Measurements from ENCODE around the gene PKD1L1. TPM values are rescaled to one million over a fixed set of nuclear protein-coding genes. Genes with fewer than 3 reads are reported as not detected.

The PKD1L1 gene
- total RNA-seq, 1 experiment from 2014 or later: not detected

DNA sequence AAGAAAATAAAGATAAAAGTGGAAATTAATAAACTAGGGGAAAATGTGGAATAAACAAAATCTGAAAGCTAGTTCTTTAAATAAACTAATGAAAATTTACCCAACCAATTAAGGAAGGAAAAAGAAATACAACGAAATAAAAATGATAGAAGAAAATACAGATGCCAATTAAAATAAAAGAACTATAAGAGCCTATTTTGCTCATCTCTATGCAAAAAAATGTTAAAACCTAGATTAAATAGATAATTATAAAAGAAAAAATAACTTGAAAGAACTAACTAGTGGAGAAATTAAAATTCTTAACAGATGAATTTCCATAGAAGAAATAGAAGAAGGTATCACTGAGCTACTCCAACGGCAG lies 32.7 kb downstream of the PKD1L1 start:
- no peaks in the 10 kb centered on the region for H3K4me1 Mint-ChIP-seq (ENCODE audit: insufficient read depth, unreplicated experiment)
- no peaks in the 10 kb centered on the region for H3K36me3 Mint-ChIP-seq (ENCODE audit: insufficient read depth, unreplicated experiment)
- BruUV-seq (replicated peaks): no TSS peak
- no peak for DNase-seq (ENCODE audit: unreplicated experiment)
- CTCF ChIA-PET: interaction anchor here (0.7 kb wide), 1 partner anchor 29 kb away, joined by 3 read pairs; no protein-coding TSS in a partner anchor
- POLR2A ChIA-PET: interaction anchor here (0.6 kb wide), 1 partner anchor 91 kb away, joined by 3 read pairs; no protein-coding TSS in a partner anchor
- H3K27ac Mint-ChIP-seq (ENCODE audit: low read depth, unreplicated experiment): no peak overlapping the region
- intact Hi-C loops (cut with micrococcal nuclease): no loop called here
- H3K27me3 Mint-ChIP-seq (ENCODE audit: insufficient read depth, unreplicated experiment): peaks cover 94% of the 10 kb centered on the region
- H3K9me3 Mint-ChIP-seq (ENCODE audit: unreplicated experiment): no peaks in the 10 kb centered on the region
- TF ChIP-seq, protein P1, sequence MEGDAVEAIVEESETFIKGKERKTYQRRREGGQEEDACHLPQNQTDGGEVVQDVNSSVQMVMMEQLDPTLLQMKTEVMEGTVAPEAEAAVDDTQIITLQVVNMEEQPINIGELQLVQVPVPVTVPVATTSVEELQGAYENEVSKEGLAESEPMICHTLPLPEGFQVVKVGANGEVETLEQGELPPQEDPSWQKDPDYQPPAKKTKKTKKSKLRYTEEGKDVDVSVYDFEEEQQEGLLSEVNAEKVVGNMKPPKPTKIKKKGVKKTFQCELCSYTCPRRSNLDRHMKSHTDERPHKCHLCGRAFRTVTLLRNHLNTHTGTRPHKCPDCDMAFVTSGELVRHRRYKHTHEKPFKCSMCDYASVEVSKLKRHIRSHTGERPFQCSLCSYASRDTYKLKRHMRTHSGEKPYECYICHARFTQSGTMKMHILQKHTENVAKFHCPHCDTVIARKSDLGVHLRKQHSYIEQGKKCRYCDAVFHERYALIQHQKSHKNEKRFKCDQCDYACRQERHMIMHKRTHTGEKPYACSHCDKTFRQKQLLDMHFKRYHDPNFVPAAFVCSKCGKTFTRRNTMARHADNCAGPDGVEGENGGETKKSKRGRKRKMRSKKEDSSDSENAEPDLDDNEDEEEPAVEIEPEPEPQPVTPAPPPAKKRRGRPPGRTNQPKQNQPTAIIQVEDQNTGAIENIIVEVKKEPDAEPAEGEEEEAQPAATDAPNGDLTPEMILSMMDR (IDR thresholded peaks at IDR 0.05; ENCODE audit: unreplicated experiment): no peak
- no peak overlapping the region for H3K4me3 Mint-ChIP-seq (ENCODE audit: unreplicated experiment)

DNA sequence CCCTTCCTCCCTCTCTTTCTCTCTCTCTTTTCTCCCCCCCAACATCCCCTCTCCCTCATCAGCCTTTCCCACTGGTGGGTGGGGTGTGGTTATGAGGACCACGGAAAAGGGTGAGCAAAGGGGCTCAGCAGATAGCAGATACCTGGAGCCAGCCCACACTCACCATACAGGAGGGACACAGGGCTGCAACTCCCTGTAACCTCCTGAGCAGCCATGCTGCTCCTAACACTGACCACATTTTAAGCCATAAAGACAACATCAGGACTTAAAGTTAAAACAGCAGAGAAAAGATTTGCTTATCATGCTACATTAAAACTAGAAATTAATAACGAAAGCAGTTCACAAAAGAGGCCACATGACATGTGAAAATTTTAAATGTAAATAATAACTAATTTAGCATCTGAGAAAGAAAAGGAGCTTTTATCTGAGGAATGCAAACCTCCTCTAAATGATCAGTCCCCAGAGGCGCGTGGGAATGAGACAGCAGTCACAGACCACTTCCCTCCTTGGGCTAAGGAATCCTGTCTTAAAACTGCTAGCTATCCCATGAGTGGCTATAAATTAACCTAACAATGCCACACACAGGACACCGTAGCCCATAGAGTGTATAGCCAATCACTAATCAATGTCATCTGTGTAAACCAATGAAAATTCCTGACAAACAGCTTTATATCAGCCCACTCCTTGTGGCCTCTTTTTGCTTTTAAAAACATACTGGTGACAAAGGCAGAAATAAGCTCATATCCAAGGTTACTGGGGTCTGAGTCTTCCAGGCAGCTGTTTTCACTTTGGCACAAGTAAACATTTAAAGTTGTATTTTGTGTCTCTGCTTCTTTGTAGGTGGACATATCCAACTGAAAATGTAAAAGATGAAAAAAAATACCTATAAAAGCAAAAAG lies 33.3 kb downstream of the PKD1L1 start:
- no TSS peak for BruUV-seq (replicated peaks)
- POLR2A ChIA-PET: interaction anchor here (0.6 kb wide), 2 partner anchors 54 to 90 kb away, joined by 3 read pairs; no protein-coding TSS in a partner anchor
- TF ChIP-seq, protein P1 (IDR thresholded peaks at IDR 0.05; ENCODE audit: unreplicated experiment): no peak
- Mint-ChIP-seq H3K27ac (ENCODE audit: low read depth, unreplicated experiment) (no peak overlapping the region), H3K4me1 (ENCODE audit: insufficient read depth, unreplicated experiment) (no peaks in the 10 kb centered on the region), H3K27me3 (ENCODE audit: insufficient read depth, unreplicated experiment) (peaks cover 87% of the 10 kb centered on the region), H3K9me3 (ENCODE audit: unreplicated experiment) (no peaks in the 10 kb centered on the region), H3K36me3 (ENCODE audit: insufficient read depth, unreplicated experiment) (no peaks in the 10 kb centered on the region), H3K4me3 (ENCODE audit: unreplicated experiment) (no peak overlapping the region)
- intact Hi-C loops (cut with micrococcal nuclease): no loop called here
- CTCF ChIA-PET: interaction anchor here (0.7 kb wide), 1 partner anchor 30 kb away, joined by 3 read pairs; no protein-coding TSS in a partner anchor
- DNase-seq (ENCODE audit: unreplicated experiment): no peak

- no TSS peak for BruUV-seq (replicated peaks)
- no peaks in the 10 kb centered on the region for H3K9me3 Mint-ChIP-seq (ENCODE audit: unreplicated experiment)
- H3K36me3 Mint-ChIP-seq (ENCODE audit: insufficient read depth, unreplicated experiment): no peaks in the 10 kb centered on the region
- ChIA-PET CTCF (interaction anchor here (0.5 kb wide), 1 partner anchor 16 kb away, joined by 3 read pairs; no protein-coding TSS in a partner anchor), POLR2A (interaction anchor here (0.7 to 0.8 kb wide), 2 partner anchors 15 to 17 kb away, joined by 3 to 4 read pairs; no protein-coding TSS in a partner anchor)
- no peak overlapping the region for H3K27ac Mint-ChIP-seq (ENCODE audit: low read depth, unreplicated experiment)
- DNase-seq (ENCODE audit: unreplicated experiment): no peak
- TF ChIP-seq, protein P1 (IDR thresholded peaks at IDR 0.05; ENCODE audit: unreplicated experiment): no peak
- no peaks in the 10 kb centered on the region for H3K4me1 Mint-ChIP-seq (ENCODE audit: insufficient read depth, unreplicated experiment)
- intact Hi-C loops (cut with micrococcal nuclease): no loop called here
- H3K4me3 Mint-ChIP-seq (ENCODE audit: unreplicated experiment): no peak overlapping the region
- H3K27me3 Mint-ChIP-seq (ENCODE audit: insufficient read depth, unreplicated experiment): peaks cover 61% of the 10 kb centered on the region
Observed at GRCh38 chr7:47912332-47912731, 35.9 kb downstream of the PKD1L1 start.

DNA sequence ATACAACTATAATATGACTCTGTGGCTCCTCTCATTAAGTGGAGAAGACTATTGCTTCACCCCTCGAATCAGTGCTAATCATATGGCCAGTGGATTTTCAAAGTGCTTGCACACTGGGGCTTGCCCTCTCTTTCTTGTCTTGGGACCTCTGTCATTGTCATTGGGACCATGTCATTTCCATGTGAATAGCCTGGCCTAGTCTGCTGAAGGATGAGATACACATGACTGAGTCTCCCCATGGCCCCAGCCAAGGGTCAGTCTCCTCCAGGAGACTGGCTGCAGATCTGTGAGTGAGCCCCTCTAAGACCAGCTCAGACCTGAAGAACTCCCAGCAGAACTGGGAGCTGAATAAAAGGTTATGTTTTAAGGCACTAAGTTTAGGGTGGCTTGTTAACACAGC lies 39.5 kb downstream of the PKD1L1 start:
- H3K27me3 Mint-ChIP-seq (ENCODE audit: insufficient read depth, unreplicated experiment): peaks cover 36% of the 10 kb centered on the region
- no peak overlapping the region for H3K4me3 Mint-ChIP-seq (ENCODE audit: unreplicated experiment)
- DNase-seq (ENCODE audit: unreplicated experiment): no peak
- H3K36me3 Mint-ChIP-seq (ENCODE audit: insufficient read depth, unreplicated experiment): no peaks in the 10 kb centered on the region
- H3K4me1 Mint-ChIP-seq (ENCODE audit: insufficient read depth, unreplicated experiment): no peaks in the 10 kb centered on the region
- H3K9me3 Mint-ChIP-seq (ENCODE audit: unreplicated experiment): no peaks in the 10 kb centered on the region
- no peak overlapping the region for H3K27ac Mint-ChIP-seq (ENCODE audit: low read depth, unreplicated experiment)
- intact Hi-C loops (cut with micrococcal nuclease): no loop called here
- POLR2A ChIA-PET: no interaction called here
- CTCF ChIA-PET: interaction anchor here (1.3 kb wide), 1 partner anchor 10 kb away, joined by 3 read pairs; no protein-coding TSS in a partner anchor
- BruUV-seq (replicated peaks): no TSS peak
- TF ChIP-seq, protein P1 (IDR thresholded peaks at IDR 0.05; ENCODE audit: unreplicated experiment): no peak

Data from MCF 10A (cell line).